GM12864 (cell line): ENCODE measurements around the gene PRMT7.

Experiments used
- DNase-seq: peaks from one replicate; pipeline ENCODE4 v3.0.0-alpha.2; 2011; ENCODE audit warnings: low read depth
- H3K4me3 ChIP-seq: 2 replicates; pipeline ENCODE4 v1.5.1; 2011; ENCODE audit warnings: mild to moderate bottlenecking, low read depth, low read length, control low read depth
- CTCF ChIP-seq: IDR thresholded peaks from 2 replicates; pipeline ENCODE4 v1.5.1; 2011; ENCODE audit warnings: low read depth, mild to moderate bottlenecking, moderate library complexity, low read length, control low read depth, inconsistent platforms; ENCODE audit errors: missing control alignments

PRMT7 gene

GRCh38 chr16:68310437-68310773, 414 bp upstream of the PRMT7 start:
- no peak for DNase-seq
- H3K4me3 ChIP-seq, result peak overlapping the region; percentile 97
- no peak for TF ChIP-seq CTCF

- no peak overlapping the region for H3K4me3 ChIP-seq
- no peak for DNase-seq
- no peak for TF ChIP-seq CTCF
These were observed 2.3 kb downstream of the PRMT7 start for GRCh38 chr16:68313116-68313515.

DNA sequence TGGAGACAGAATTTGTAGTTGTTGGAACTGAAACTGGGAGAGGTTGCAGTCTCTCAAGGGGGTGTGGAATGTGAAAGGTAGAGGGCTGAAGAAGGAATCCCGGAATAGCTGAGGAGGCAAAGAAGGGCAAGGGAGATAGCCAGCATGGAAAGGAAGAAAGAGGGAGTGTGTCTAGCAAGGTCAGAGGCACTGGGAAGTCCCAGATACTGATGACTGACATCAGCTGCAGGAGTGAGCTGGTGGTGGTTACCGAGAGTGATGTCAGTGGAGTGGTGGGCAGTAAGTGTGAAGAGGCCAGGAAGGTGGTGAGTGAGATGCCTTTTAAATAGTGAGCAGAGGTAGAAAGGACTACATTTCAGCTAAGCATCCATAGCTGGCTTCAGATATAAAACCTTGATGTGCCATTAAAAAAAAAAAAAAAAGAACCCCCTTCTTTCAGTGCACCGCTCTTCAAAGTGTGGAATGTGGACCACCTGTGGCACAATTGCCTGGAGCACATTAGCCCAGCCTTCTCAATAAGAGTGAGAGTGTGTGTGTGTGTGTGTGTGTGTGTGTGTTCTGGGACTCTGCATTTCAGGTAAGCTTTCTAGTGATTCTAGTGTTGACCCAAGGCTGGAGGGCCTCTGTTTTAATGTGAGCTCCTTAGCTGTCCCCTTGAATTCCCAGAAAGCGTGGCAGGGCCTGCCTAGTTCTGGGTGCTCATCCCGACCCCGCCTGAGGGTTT, 8.5 kb downstream of the PRMT7 start:
- no peak for DNase-seq
- no peak for TF ChIP-seq CTCF

GRCh38 chr16:68324336-68324735, 13.5 kb downstream of the PRMT7 start:
- DNase-seq, result no peak
- TF ChIP-seq CTCF, result no peak
- no peak overlapping the region for H3K4me3 ChIP-seq

More for the DNA sequence above, 8.5 kb downstream of the PRMT7 start:
- no peak overlapping the region for H3K4me3 ChIP-seq

- H3K4me3 ChIP-seq, result no peak overlapping the region
- no peak for DNase-seq
- TF ChIP-seq CTCF, result no peak
These were observed 14.1 kb downstream of the PRMT7 start for GRCh38 chr16:68324780-68325357.

- TF ChIP-seq CTCF, result peak; percentile 97
- peak; percentile 73 for DNase-seq
- H3K4me3 ChIP-seq, result no peak overlapping the region
These were observed 17.5 kb downstream of the PRMT7 start for GRCh38 chr16:68328151-68328859.

DNA sequence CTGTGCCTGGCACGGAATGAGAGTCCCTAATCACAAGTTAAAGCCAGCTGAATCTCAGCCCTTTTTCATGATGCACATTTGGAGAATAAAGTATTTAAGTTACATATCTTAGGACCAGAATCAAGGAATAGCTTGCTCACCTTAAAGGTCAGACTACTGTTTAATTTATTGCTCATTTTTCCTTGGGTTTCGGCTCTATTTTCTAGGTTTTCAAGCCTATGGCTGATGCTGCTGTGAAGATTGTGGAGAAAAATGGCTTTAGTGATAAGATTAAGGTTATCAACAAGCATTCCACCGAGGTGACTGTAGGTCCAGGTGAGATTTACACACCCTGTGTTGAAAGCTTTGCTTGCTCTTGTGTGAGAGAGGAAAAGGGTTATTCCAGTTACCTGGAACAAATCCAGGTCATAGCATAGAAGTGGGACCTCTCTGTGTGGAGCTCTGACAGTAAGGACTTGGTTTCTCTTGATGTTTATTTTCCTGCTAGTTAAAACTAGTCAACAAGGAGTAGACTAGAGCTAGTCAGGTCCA, 18.1 kb downstream of the PRMT7 start:
- no peak for DNase-seq
- H3K4me3 ChIP-seq, result no peak overlapping the region
- no peak for TF ChIP-seq CTCF
